Mesodermal cell (in vitro differentiated cells): ENCODE results near the gene IPO9.
A peak's percentile ranks its signal among the peaks of the same experiment; 100 is the strongest.

Source experiments
- H3K27ac ChIP-seq: 2 replicates; pipeline ENCODE4 v1.7.0; 2013; ENCODE audit warnings: mild to moderate bottlenecking, low read depth, low read length, moderate library complexity; ENCODE audit not compliant: severe bottlenecking
- H3K36me3 ChIP-seq: 2 replicates; pipeline ENCODE4 v1.7.1; 2013; ENCODE audit warnings: mild to moderate bottlenecking, low read length, moderate library complexity; ENCODE audit not compliant: control insufficient read depth, insufficient read depth
- H3K4me1 ChIP-seq: one replicate; pipeline ENCODE4 v1.7.1; 2013; ENCODE audit warnings: mild to moderate bottlenecking, low read length; ENCODE audit not compliant: insufficient read depth, control insufficient read depth, poor library complexity, severe bottlenecking
- H3K4me3 ChIP-seq: 2 replicates; pipeline ENCODE4 v1.7.0; 2013; ENCODE audit warnings: low read length, control low read depth, mild to moderate bottlenecking; ENCODE audit not compliant: insufficient read depth, poor library complexity, severe bottlenecking; ENCODE audit errors: extremely low read depth
- H3K9me3 ChIP-seq: 2 replicates; pipeline ENCODE4 v1.7.1; 2013; ENCODE audit warnings: mild to moderate bottlenecking, low read length, moderate library complexity; ENCODE audit not compliant: control insufficient read depth
- WGBS, 2 experiments: methylation state at CpG; one replicate each; pipeline ENCODE4 v1.1.5; 2013; ENCODE audit warnings: missing lambda C conversion rate in 2 of 2; ENCODE audit not compliant: insufficient coverage in 2 of 2; 5-methylcytosine and 5-hydroxymethylcytosine counted together

IPO9 gene

GRCh38 chr1:201888282-201889089 lies 59.5 kb downstream of the IPO9 start, which contains the start of gene SHISA4:
SHISA4 (plus strand) TSS chr1:201888898; CDS start chr1:201888995, 97 bp downstream.
- Histone ChIP-seq H3K27ac (no peak within 1 kb of the TSS), H3K4me1 (peaks cover 30% of the 10 kb centered on the region), H3K9me3 (no peaks in the 10 kb centered on the region), H3K4me3 (peak within 1 kb of the TSS; percentile 60), H3K36me3 (peaks cover 3% of the 10 kb centered on the region)
- WGBS, 2 experiments: 1 to 4% methylated on average over 34 to 46 of the region's 49 CpGs

- H3K9me3 ChIP-seq: no peaks in the 10 kb centered on the region
- WGBS, 2 experiments: 47% methylated on average over 26 to 31 of the region's 33 CpGs
- H3K4me1 ChIP-seq: peaks cover 28% of the 10 kb centered on the region
- peak overlapping the region; percentile 60 for H3K4me3 ChIP-seq
- no peak overlapping the region for H3K27ac ChIP-seq
- H3K36me3 ChIP-seq: peaks cover 3% of the 10 kb centered on the region
These were observed 60.4 kb downstream of the IPO9 start for GRCh38 chr1:201889090-201889968.

GRCh38 chr1:201890223-201890622 lies 61.3 kb downstream of the IPO9 start:
- Histone ChIP-seq H3K36me3 (peaks cover 3% of the 10 kb centered on the region), H3K9me3 (no peaks in the 10 kb centered on the region), H3K4me3 (no peak overlapping the region), H3K4me1 (peaks cover 23% of the 10 kb centered on the region), H3K27ac (no peak overlapping the region)
- WGBS, 2 experiments: 95 to 96% methylated on average over 2 to 6 of the region's 7 CpGs

- Histone ChIP-seq H3K9me3 (no peaks in the 10 kb centered on the region), H3K27ac (no peak overlapping the region), H3K4me3 (no peak overlapping the region), H3K36me3 (peaks cover 3% of the 10 kb centered on the region), H3K4me1 (peaks cover 17% of the 10 kb centered on the region)
- WGBS, 2 experiments: 84 to 88% methylated on average over 2 of the region's 3 CpGs
These were observed 62.0 kb downstream of the IPO9 start for GRCh38 chr1:201890806-201891450.

GRCh38 chr1:201891451-201892045 lies 62.6 kb downstream of the IPO9 start:
- no peak overlapping the region for H3K27ac ChIP-seq
- H3K9me3 ChIP-seq: no peaks in the 10 kb centered on the region
- H3K4me1 ChIP-seq: peaks cover 17% of the 10 kb centered on the region
- peaks cover 3% of the 10 kb centered on the region for H3K36me3 ChIP-seq
- WGBS, 2 experiments: 88 to 89% methylated on average over 4 to 5 of the region's 5 CpGs
- H3K4me3 ChIP-seq: no peak overlapping the region

GRCh38 chr1:201892211-201892610 lies 63.3 kb downstream of the IPO9 start:
- Histone ChIP-seq H3K4me1 (peaks cover 18% of the 10 kb centered on the region), H3K27ac (no peak overlapping the region), H3K36me3 (peaks cover 3% of the 10 kb centered on the region), H3K4me3 (no peak overlapping the region), H3K9me3 (no peaks in the 10 kb centered on the region)
- 88% methylated on average over 3 of the region's 6 CpGs for WGBS, 2 experiments

GRCh38 chr1:201893431-201893830 lies 64.5 kb downstream of the IPO9 start:
- Histone ChIP-seq H3K9me3 (no peaks in the 10 kb centered on the region), H3K27ac (no peak overlapping the region)

GRCh38 chr1:201894343-201895119 lies 65.6 kb downstream of the IPO9 start:
- H3K4me3 ChIP-seq: no peak overlapping the region
- 76 to 78% methylated on average over 4 of the region's 5 CpGs for WGBS, 2 experiments
- H3K4me1 ChIP-seq: peaks cover 12% of the 10 kb centered on the region
- H3K27ac ChIP-seq: no peak overlapping the region
- no peaks in the 10 kb centered on the region for H3K9me3 ChIP-seq
- H3K36me3 ChIP-seq: peaks cover 3% of the 10 kb centered on the region

More at GRCh38 chr1:201893431-201893830, 64.5 kb downstream of the IPO9 start:
- H3K36me3 ChIP-seq: peaks cover 3% of the 10 kb centered on the region
- 71 to 74% methylated on average over 3 of the region's 3 CpGs for WGBS, 2 experiments
- H3K4me3 ChIP-seq: no peak overlapping the region
- H3K4me1 ChIP-seq: peaks cover 13% of the 10 kb centered on the region

GRCh38 chr1:201895120-201895665 lies 66.2 kb downstream of the IPO9 start:
- Histone ChIP-seq H3K4me3 (no peak overlapping the region), H3K9me3 (no peaks in the 10 kb centered on the region), H3K27ac (no peak overlapping the region), H3K36me3 (peaks cover 3% of the 10 kb centered on the region), H3K4me1 (peaks cover 12% of the 10 kb centered on the region)
- WGBS, 2 experiments: 85 to 92% methylated on average over 2 to 7 of the region's 7 CpGs
